IMR-90 (cell line): ENCODE data around the gene PPP1R12C. TPM values are rescaled to one million over a fixed set of nuclear protein-coding genes. Genes with fewer than 3 reads are reported as not detected.
A peak's percentile ranks its signal among the peaks of the same experiment; 100 is the strongest.

Source experiments
- ATAC-seq: fragments of 200-7000 bp; cut with Tn5 transposase; 2 replicates; pipeline ENCODE4 v1.9.1; 2020; ENCODE audit warnings: low read depth, mild to moderate bottlenecking, moderate library complexity
- BruUV-seq: library from RNA; stranded (reverse); fragments of 400-500 nt; replicated peaks from 2 replicates; lab custom pipeline; 2021; lab: Mats Ljungman, UMichigan
- CTCF ChIA-PET: fragments of 300-600 bp; formaldehyde crosslinking; extraction: SDS; loops from one replicate; lab custom pipeline; 2021; ENCODE audit warnings: antibody characterized with exemption; lab: Yijun Ruan, JAX
- POLR2A ChIA-PET: fragments of 300-600 bp; sonication (Branson Sonifier 250); formaldehyde crosslinking; loops from one replicate; lab custom pipeline; 2022; ENCODE audit warnings: antibody characterized with exemption; ENCODE audit not compliant: unreplicated experiment; lab: Charles Lee
- DNase-seq: peaks from one replicate; pipeline ENCODE4 v3.0.0; 2013
- H2AFZ ChIP-seq: replicated peaks from 2 replicates; pipeline ENCODE3; 2013; ENCODE audit warnings: low read length, mild to moderate bottlenecking; ENCODE audit not compliant: poor library complexity
- H2AK5ac ChIP-seq: 2 replicates; pipeline ENCODE4 v1.6.1; 2013; ENCODE audit warnings: low read depth, low read length, inconsistent platforms
- H2AK9ac ChIP-seq: replicated peaks from 2 replicates; pipeline ENCODE3; 2013; ENCODE audit warnings: mild to moderate bottlenecking, low read depth, low read length, moderate library complexity; ENCODE audit not compliant: poor library complexity
- H2BK120ac ChIP-seq: 2 replicates; pipeline ENCODE4 v1.6.1; 2013; ENCODE audit warnings: low read depth, low read length, inconsistent platforms
- H2BK15ac ChIP-seq: 3 replicates; pipeline ENCODE4 v1.6.1; 2013; ENCODE audit warnings: low read depth, low read length, inconsistent platforms
- H2BK20ac ChIP-seq: 2 replicates; pipeline ENCODE4 v1.6.1; 2013; ENCODE audit warnings: low read depth, mild to moderate bottlenecking, inconsistent platforms, low read length, moderate library complexity
- H2BK5ac ChIP-seq: 2 replicates; pipeline ENCODE4 v1.6.1; 2013; ENCODE audit warnings: mild to moderate bottlenecking, low read depth, low read length, inconsistent platforms; ENCODE audit not compliant: poor library complexity, severe bottlenecking
- H3K14ac ChIP-seq: replicated peaks from 2 replicates; pipeline ENCODE4 v1.6.1; 2013; ENCODE audit warnings: low read depth, low read length, inconsistent platforms
- H3K18ac ChIP-seq: 2 replicates; pipeline ENCODE4 v1.6.1; 2013; ENCODE audit warnings: low read depth, low read length, control low read depth
- H3K23ac ChIP-seq: 2 replicates; pipeline ENCODE4 v1.6.1; 2013; ENCODE audit warnings: low read depth, low read length, inconsistent platforms
- H3K27ac ChIP-seq: 2 replicates; pipeline ENCODE4 v1.5.1; 2013; ENCODE audit warnings: mild to moderate bottlenecking, control low read depth, low read length; ENCODE audit not compliant: insufficient read depth
- H3K27me3 ChIP-seq: 2 replicates; pipeline ENCODE4 v1.6.1; 2013; ENCODE audit warnings: low read length; ENCODE audit not compliant: control insufficient read depth, insufficient read depth
- H3K36me3 ChIP-seq: 2 replicates; pipeline ENCODE4 v1.6.1; 2013; ENCODE audit warnings: low read length, mixed read lengths; ENCODE audit not compliant: control insufficient read depth, insufficient read depth
- H3K4ac ChIP-seq: 2 replicates; pipeline ENCODE4 v1.6.1; 2013; ENCODE audit warnings: low read depth, low read length, inconsistent platforms
- H3K4me1 ChIP-seq: 2 replicates; pipeline ENCODE4 v1.6.1; 2013; ENCODE audit warnings: low read length, mixed read lengths; ENCODE audit not compliant: control insufficient read depth, insufficient read depth
- H3K4me2 ChIP-seq: 2 replicates; pipeline ENCODE4 v1.6.1; 2013; ENCODE audit warnings: low read depth, mild to moderate bottlenecking, control low read depth, low read length, moderate library complexity
- H3K4me3 ChIP-seq: 2 replicates; pipeline ENCODE4 v1.5.1; 2013; ENCODE audit warnings: low read depth, mild to moderate bottlenecking, control low read depth, low read length, moderate library complexity; ENCODE audit not compliant: insufficient read depth
- H3K56ac ChIP-seq: 2 replicates; pipeline ENCODE4 v1.6.1; 2013; ENCODE audit warnings: low read length, inconsistent platforms; ENCODE audit not compliant: insufficient read depth; ENCODE audit errors: extremely low read depth
- H3K79me1 ChIP-seq, 2 experiments: 2 replicates each; pipeline ENCODE4 v1.6.1; 2013; ENCODE audit warnings: low read length in 2 of 2, inconsistent platforms in 1 of 2, low read depth in 1 of 2
- H3K9ac ChIP-seq: 2 replicates; pipeline ENCODE4 v1.6.1; 2013; ENCODE audit warnings: low read depth, low read length, control low read depth
- H3K9me1 ChIP-seq: 2 replicates; pipeline ENCODE4 v1.6.1; 2013; ENCODE audit warnings: low read length, inconsistent platforms; ENCODE audit not compliant: insufficient read depth
- H3K9me3 ChIP-seq: 2 replicates; pipeline ENCODE4 v1.6.1; 2013; ENCODE audit warnings: low read length; ENCODE audit not compliant: control insufficient read depth, insufficient read depth
- H4K20me1 ChIP-seq: 2 replicates; pipeline ENCODE4 v1.6.1; 2013; ENCODE audit warnings: low read length, inconsistent platforms; ENCODE audit not compliant: insufficient read depth
- H4K5ac ChIP-seq: 2 replicates; pipeline ENCODE4 v1.6.1; 2013; ENCODE audit warnings: mild to moderate bottlenecking, low read depth, low read length, control low read depth
- H4K8ac ChIP-seq, 2 experiments: 2 replicates each; pipeline ENCODE4 v1.6.1; 2013; ENCODE audit warnings: low read depth in 2 of 2, low read length in 2 of 2, control low read depth in 1 of 2, inconsistent platforms in 1 of 2
- H4K91ac ChIP-seq: 2 replicates; pipeline ENCODE4 v1.6.1; 2013; ENCODE audit warnings: low read depth, low read length, inconsistent platforms; ENCODE audit not compliant: insufficient read depth
- BHLHE40 ChIP-seq: fragments of 150-350 bp; IDR thresholded peaks from 2 replicates; pipeline ENCODE4 v1.6.1; 2016; ENCODE audit warnings: mild to moderate bottlenecking, low read depth, low read length
- POLR2A ChIP-seq: IDR thresholded peaks from 2 replicates; pipeline ENCODE4 v1.6.1; 2012; ENCODE audit warnings: mild to moderate bottlenecking, low read depth, low read length
- RCOR1 ChIP-seq: IDR thresholded peaks from 2 replicates; pipeline ENCODE4 v1.6.1; 2012; ENCODE audit warnings: mild to moderate bottlenecking, low read length, improper control_type of control experiment; ENCODE audit not compliant: insufficient replicate concordance
- WGBS, 2 experiments: methylation state at CpG; one replicate each; pipeline versions ENCODE4 v1.1.5 to v1.1.7; 2013; ENCODE audit warnings: missing lambda C conversion rate in 2 of 2; ENCODE audit not compliant: insufficient read length in 1 of 2; ENCODE audit errors: extremely low coverage in 2 of 2; 5-methylcytosine and 5-hydroxymethylcytosine counted together
- dilution Hi-C: fragments of 300-500 bp; cut with HindIII; formaldehyde crosslinking; loops from one replicate; pipeline ENCODE4 v1.14.3; 2018; ENCODE audit warnings: low sequenced_read_pairs; ENCODE audit not compliant: unreplicated experiment
- in situ Hi-C: fragments of 300-500 bp; cut with MboI; formaldehyde crosslinking; loops from 3 replicates; pipeline ENCODE4 v1.14.3; 2019; ENCODE audit warnings: low sequenced_read_pairs, inconsistent platforms, mixed read lengths
- intact Hi-C: fragments of 100-400 bp; cut with micrococcal nuclease; formaldehyde crosslinking; loops from 2 replicates; pipeline ENCODE4 v1.10.0; 2022
- polyA plus RNA-seq, 3 experiments: library from polyadenylated mRNA; depleted of rRNA; stranded (reverse); fragments of >200 nt; gene quantifications; 2 replicates each; pipeline ENCODE4 v1.2.3, GENCODE V29; 2012; ENCODE audit warnings: low replicate concordance in 1 of 3
- total RNA-seq: library from RNA; depleted of rRNA; stranded (reverse); fragments of >200 nt; gene quantifications from 2 replicates; pipeline ENCODE4 v1.2.3, GENCODE V29; 2012
- TF ChIP-seq, protein P1 (sequence below): fragments of 150-350 bp; IDR thresholded peaks from 2 replicates; pipeline ENCODE4 v1.6.1; 2016; ENCODE audit warnings: low read depth, mild to moderate bottlenecking, low read length, moderate library complexity, borderline replicate concordance

Gene PPP1R12C
- total and polyA plus RNA-seq, 2 of the 4 experiments (the other 2 are of a cell fraction) = 21.5 to 81.4 TPM

DNA sequence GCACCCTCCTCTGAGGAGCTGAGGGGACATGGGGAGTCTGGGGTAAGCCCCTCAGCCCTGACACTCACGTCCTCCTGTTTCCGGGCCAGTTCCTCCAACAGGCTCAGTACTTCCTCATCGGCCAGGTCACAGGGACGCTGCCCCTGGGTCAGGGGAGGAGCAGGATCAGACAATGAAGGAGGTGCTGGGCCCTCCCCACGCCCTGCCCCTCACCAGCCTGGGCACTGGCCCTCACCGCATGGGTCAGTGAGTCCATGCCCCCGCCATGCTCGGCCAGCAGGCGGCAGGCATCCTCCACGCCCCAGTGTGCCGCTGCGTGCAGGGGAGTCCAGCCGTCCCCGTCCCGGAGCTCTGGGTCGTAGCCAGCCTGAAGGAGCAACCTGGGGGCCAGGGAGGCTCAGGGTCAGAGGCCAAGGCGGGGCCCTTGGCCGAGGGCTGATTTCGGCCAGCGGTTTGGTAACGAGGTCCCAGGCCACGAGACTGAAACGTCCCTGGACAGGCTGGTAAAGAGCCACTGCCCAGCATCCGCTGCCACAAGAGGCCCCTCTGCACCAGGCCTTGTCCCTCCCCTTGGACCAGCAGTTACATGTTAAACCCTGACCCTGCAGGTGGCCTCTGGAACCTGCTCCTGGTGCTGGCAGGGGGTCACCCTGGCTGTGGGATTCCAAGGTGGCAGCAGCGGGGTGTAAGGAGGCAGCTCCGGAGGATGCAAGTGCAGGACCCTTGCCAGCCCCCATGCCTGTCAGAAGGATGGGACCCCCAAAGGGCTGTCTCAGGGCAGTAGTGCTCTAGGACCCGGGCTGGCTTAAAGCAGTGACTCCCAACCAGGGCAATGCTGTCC is 18.5 kb downstream of the PPP1R12C start:
- Histone ChIP-seq H4K20me1 (peaks cover 3% of the 10 kb centered on the region), H4K5ac (no peak overlapping the region), H3K4me1 (no peaks in the 10 kb centered on the region), H4K8ac (no peak overlapping the region), H3K4me3 (no peak overlapping the region), H2BK20ac (no peak overlapping the region), H3K23ac (no peak overlapping the region), H4K91ac (no peak overlapping the region), H3K56ac (no peak overlapping the region), H3K27ac (no peak overlapping the region), H3K9me3 (peaks cover 4% of the 10 kb centered on the region), H3K4me2 (no peak overlapping the region), H3K14ac (no peak overlapping the region), H3K9ac (no peak overlapping the region), H2BK5ac (no peak overlapping the region), H2AK5ac (no peak overlapping the region), H3K9me1 (no peaks in the 10 kb centered on the region), H3K27me3 (no peaks in the 10 kb centered on the region), H3K4ac (no peak overlapping the region), H3K18ac (no peak overlapping the region), H3K79me1 (peaks cover 11 to 21% of the 10 kb centered on the region in 2 experiments), H2AFZ (peak overlapping the region; percentile 15), H3K36me3 (peaks cover 37% of the 10 kb centered on the region), H2AK9ac (no peak overlapping the region), H2BK15ac (no peak overlapping the region), H2BK120ac (no peak overlapping the region)
- intact Hi-C loops (no loop called here), in situ Hi-C loops (no loop called here), dilution Hi-C loops (no loop called here)
- ChIA-PET POLR2A (no interaction called here), CTCF (no interaction called here)
- ATAC-seq (no peak), DNase-seq (no peak)
- no TSS peak for BruUV-seq
- TF ChIP-seq, protein P1, sequence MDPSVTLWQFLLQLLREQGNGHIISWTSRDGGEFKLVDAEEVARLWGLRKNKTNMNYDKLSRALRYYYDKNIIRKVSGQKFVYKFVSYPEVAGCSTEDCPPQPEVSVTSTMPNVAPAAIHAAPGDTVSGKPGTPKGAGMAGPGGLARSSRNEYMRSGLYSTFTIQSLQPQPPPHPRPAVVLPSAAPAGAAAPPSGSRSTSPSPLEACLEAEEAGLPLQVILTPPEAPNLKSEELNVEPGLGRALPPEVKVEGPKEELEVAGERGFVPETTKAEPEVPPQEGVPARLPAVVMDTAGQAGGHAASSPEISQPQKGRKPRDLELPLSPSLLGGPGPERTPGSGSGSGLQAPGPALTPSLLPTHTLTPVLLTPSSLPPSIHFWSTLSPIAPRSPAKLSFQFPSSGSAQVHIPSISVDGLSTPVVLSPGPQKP = no peak
- TF ChIP-seq RCOR1 (no peak), POLR2A (no peak), BHLHE40 (no peak)
- WGBS, 2 experiments = 94% methylated on average over 21 of the region's 27 CpGs; no CpG with 5 or more reads in 1 of the 2 experiments
